GM19193 (cell line): ENCODE data around the gene NFIA.

Source experiments
- POLR2A ChIP-seq: IDR thresholded peaks from 4 replicates; pipeline ENCODE4 v1.6.1; 2011; ENCODE audit not compliant: insufficient read depth, insufficient read length; ENCODE audit errors: extremely low read depth

NFIA gene

DNA sequence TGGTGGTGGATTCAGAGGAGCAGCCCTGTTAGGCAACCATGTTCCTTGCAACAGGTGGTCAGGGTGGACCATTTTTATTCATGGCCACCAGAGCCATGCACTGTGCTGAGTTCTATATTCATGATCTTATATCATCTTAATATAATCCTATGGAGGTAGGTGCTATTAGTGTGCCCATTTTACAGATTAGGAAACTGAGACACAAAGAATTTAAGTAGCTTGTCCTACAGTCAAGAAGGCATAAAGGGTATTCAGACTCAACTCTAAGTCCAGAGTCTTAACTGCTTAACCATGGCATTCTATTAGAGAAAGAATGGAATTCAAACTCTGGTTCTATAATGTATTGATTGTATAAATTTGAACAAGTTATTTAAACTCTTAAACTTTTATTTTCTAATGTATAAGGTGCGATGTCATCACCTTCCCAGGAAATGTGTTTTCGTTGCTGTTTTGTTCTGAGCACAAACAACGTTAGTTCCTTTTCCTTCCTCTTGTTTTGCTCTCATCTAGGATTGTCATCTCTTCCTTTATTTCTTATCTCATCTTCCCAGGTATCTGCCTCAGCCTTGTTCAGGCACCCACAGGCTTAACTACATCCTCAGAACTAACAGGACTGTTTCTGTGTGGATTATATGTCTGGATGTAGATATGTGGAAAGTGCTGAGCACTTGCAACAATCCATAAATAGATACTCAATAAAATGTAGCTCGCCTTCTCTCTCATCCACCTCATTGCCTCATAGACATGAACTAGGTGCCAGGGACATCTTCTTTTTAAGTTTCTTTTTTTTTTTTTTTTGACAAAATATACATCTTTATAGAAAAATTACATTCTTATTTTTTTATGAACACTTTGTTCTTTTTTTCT lies 207.1 kb downstream of the NFIA start:
- no peak for TF ChIP-seq POLR2A

DNA sequence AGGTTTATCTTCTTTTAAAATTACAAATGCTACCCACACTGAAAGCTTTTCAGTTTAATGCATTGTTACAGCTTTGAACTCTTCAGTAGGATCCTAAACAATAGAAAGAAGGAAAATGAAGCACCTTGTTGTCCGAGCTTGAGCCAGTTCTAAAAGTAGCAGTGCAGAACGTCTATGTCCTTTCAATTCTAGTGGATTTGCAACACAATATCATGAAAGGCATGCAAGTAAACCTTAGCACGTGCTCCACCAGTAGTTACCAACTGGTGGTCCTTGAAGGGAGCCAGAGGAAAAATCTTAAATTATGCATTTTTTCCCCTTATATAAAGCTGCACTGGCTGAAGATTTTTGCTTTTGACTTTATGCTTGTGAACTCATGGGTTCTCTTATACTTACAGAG lies 208.2 kb downstream of the NFIA start:
- no peak for TF ChIP-seq POLR2A

DNA sequence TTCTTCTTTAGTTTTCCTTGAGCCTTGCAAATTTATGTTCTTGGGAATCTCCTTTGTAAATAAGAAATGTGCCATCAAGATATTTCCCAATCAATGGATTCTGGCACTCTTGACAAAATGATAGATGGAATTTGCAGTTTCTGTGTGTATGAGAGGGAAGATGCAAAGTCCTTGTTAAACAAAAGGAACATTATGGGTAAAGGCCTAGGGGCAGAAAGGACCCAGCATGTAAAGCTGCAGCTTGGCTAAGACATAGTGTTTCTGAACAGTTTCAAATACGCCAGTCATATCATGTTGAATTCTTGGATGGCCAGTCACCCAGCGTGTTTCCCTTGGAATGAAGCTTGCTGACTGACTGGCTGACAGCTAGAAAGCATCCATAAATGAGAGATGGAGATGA lies 210.8 kb downstream of the NFIA start:
- TF ChIP-seq POLR2A: no peak

DNA sequence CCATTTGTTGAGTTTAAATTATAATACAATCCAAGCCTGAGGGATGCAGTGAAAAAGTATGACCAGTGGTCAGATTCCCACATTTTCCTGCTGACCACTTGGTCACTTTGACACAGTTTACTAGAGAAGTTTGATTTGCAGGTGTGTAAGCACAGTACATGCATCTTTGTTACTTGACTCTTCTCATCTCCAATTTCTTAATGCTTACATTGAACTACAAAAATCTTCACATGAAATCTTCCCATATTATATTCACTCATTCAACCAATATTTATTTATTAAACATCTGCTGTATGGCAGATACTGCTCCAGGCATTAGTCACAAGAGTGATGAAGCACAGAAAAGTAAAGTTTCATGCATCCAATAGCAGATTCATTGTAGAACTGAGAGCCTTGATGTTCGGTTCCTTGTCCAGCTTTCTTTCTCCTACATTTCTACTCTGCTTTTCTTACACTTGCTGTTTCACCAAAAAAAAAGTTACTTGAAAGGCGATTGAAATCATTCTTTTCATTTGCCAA lies 211.7 kb downstream of the NFIA start:
- no peak for TF ChIP-seq POLR2A

DNA sequence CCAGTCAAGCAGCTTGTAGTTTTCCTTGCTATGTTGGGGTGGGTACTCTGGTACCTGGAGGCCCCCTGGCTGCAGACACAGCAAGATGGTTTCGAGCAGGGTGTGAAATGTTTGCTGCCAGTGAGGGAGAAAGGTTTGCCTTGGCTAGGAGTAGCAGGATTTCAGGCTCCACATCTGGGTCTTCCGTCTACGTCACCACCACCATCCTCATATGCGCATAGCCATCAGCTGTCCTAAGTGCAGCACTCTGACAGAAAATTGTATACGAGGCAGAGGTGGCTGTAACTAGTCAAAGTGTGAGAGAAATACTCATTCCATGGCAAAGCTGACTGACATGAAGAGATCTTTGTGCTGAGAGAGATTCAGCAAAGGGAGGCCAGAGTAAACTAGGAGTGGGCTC lies 212.6 kb downstream of the NFIA start:
- no peak for TF ChIP-seq POLR2A

DNA sequence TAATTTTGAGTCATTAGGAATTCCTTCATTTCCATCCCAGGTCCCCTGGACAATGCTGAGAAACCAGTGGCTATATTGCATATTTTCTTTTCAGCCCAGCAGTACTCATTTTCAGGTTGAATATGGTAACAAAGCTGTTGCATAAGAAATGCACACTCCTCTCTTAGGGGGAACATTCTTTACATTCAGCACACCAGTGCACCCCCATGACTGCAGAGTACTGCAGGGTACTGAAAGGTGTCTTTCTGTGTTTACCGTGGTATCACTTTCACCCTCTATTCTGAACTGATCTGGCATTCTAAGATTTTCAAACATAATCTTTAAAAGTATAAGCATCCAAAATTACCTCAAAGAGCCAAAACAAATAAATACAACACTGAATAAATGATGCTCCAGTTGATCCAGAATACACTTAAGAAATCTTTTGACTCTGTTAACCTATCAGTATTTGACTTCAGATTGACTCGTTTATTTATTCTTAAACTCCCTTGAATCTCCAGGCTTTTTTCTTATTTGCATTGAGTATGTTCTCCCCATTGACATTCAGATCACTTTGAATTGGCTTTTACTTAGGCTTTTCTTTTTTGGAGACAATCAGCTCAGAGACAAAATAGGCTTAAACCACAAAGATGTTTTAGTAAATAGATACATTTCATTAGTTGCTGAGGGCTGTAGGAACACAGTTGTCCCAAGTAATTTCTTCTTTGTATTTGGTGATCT lies 213.6 kb downstream of the NFIA start:
- no peak for TF ChIP-seq POLR2A

DNA sequence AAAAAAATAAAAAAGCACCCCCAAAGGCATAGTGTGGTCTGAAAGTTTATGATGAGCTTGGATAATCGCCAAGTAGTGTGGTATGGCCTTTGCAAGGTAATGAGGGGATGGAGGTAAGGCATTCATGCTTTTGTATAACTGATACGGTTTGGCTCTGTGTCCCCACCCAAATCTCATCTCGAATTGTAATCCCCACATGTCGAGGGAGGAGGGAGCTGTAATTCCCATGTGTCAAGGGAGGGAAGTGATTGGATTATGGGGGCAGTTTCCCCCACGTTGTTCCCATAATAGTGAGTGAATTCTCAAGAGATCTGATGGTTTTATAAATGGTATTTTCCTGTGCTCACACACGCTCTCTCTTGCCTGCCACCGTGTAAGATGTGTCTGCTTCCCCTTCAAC lies 215.5 kb downstream of the NFIA start:
- no peak for TF ChIP-seq POLR2A

DNA sequence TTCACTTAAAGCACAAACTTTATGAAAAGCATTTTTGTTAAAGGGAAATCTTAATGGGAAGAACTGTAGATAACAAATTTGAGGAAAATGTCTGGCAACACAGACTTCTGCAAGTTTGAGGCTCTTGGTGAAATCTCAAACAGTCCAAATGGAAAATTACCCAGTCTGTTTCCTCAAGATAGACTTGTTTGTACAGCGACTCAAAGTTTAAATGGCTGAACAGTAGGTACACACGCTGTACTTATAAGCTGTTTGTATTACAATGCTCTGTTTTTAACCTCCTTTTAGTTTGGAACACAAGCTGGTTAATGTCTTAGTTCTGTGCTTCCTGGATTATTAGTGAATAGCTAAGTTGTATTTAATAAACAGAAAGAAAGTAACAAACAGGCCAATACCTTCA lies 217.1 kb downstream of the NFIA start:
- no peak for TF ChIP-seq POLR2A

DNA sequence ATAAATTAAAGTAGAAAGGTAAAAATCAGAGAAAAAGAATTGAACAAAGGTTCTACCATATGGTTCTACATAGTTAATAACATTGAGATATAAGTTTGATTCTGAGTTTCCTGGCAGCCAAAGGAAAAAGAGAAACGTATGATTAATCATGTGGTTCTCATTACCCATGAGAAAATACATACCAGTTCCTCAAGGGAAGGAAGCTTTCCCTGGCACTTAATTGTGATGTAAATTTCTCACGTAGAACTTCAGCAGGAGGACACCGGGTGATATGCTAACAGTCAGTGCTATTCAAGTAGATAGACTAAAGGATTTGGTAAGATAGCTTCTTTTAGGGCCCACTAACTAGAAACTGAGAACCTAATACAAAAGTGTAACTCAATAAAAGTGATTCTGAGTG lies 218.5 kb downstream of the NFIA start:
- TF ChIP-seq POLR2A: no peak

DNA sequence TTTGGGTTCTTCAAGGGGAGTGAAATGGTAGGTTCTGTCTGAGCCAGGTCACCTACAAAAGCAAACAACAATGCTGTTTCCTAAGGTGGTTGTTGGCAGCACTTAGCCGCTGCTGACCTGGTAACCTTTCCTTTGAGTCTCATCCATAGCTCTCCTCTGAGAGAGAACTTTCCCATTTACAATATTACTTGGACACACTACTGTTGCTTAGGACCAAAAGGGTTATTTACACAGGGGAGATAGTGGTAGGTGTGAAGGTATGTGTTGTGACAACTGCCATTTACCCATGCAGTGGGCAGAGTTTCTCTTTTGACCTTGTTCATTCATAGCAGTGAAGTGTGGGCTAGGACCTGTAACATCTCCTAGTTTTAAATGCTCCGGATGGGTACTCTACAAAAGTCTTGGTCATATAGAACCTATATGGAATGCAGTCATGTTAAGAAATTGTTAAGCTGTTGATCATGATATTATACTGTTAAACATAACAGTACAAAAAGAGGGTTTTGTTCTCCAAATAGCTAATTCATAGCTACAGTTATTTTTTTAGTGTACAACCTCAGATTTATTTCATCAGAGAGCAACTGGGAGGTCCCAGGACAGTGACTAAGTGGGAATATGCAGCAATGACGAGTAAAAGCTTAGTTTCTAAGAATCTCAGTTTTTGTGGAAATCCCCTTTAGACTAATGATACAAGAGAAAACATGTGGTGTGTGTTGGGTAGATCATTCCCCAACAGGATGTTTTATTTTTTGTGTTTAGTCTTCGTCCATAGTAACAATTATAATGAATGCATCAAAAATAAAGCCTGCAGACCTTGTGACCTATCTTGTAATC lies 219.7 kb downstream of the NFIA start:
- no peak for TF ChIP-seq POLR2A

DNA sequence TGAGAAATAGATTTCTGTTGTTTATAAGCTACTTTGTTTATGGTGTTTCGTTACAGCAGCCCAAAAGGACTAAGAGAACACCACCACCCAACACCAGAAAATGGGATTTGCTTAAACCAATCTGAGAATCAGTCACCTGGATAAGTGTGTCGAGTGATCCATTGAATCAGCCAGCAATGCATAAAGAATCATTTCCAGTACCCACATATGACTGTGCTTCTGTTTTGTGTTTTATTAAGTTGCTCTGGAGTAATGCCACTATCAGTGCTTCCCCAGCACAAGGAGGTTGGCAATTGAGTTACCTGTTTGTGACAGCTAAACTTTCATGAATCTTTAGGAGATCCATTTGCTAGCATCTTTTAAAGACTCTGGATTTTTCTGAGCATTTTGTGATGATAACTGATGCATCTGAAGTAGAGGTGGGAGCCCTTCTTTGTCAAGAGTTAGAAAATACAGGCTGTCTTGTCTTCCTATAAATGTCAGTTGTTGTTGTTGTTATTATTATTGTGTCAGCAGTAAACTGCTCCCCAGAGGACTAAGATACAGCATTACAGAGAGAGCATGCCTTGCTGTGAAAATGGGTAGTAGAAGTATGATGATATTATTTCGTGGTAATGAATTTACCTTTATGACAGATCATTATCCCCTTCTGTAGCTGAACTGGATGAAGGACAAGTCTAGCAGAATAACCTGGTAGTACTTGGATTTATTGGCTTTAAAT lies 225.2 kb downstream of the NFIA start:
- TF ChIP-seq POLR2A: no peak

DNA sequence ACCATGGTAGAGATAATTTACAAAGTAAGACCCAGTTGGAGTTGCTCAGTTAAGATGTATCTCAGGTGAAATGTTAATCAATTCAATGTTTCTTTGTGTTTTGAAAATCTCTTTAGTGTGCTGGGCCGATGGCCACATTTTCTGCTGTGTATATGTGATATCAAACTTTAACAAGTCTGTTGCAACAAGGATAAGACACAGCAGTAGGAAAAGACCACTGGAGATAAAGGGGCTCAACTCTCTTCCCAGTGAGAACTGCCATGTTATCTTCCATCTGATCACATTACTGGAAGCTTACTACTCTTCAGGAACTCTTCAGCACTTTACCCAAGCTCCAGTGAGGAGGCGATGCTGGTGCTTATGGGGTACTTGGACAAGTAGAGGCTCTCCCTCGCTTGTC lies 227.7 kb downstream of the NFIA start:
- no peak for TF ChIP-seq POLR2A

DNA sequence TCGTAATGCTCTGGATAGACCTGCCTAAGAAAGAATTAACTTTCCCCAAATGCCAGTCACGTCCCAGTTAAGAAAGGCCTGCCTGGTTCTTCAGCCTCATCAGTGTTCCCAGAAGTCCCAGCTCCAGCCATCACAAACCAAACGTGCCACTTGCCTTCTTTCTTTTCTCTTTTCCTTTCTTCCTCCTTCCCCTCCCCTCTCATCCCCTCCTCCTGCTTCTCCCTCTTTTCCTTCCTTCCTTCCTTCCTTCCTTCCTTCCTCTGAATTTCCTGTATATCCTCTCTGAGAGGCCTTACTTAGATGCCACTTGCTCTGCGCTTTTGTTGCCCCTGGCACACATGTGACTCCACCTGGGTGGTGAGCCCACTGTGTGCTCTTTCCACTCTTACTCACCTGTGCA lies 228.2 kb downstream of the NFIA start:
- TF ChIP-seq POLR2A: no peak

DNA sequence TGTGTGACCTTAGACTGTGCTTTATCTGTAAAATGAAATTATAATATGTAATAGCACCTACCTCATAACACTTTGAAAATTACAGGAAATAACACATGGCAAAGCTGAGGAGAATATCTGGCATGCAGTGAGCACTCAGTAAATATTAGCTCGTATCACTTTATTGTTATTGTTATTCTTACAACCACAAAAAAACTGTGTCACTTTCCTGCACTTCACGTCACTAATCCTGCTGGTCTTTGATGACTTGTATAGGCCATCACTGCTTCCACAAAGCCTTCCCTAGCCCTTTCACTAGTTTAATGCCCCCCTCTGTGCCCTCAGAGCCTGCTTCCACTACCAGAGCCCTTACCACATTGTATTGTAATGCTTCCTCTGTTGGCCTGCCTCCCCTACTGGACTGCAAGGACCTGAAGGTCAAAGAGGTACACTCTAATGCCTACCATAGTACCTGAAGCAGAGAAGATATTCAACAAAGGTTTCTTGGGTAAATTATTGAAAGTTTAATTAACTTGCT lies 231.6 kb downstream of the NFIA start:
- TF ChIP-seq POLR2A: no peak
